Lower leg skin (tissue), 4 donors: Measurements from ENCODE around the gene ZBTB7C. TPM values are rescaled to one million over a fixed set of nuclear protein-coding genes. Genes with fewer than 3 reads are reported as not detected.

Experiments used
- DNase-seq, 2 donors: peaks; one replicate each; pipeline ENCODE4 v3.0.0-alpha.2; 2019; ENCODE audit warnings: low spot score in 2 of 2
- H3K4me3 ChIP-seq: fragments of 200-600 bp; sonication (generic); 2 replicates; pipeline ENCODE4 v1.5.1; 2017; ENCODE audit warnings: mild to moderate bottlenecking, low read depth; ENCODE audit not compliant: poor library complexity, severe bottlenecking
- CTCF ChIP-seq, 3 donors: fragments of 450-650 bp; IDR thresholded peaks; one replicate each; pipeline ENCODE4 v1.5.1; 2016; ENCODE audit warnings: antibody characterized with exemption in 3 of 3, mild to moderate bottlenecking in 3 of 3, moderate library complexity in 2 of 3
- POLR2A ChIP-seq, 2 donors: fragments of 450-650 bp; IDR thresholded peaks; one replicate each; pipeline ENCODE4 v1.6.1; 2016 to 2017; ENCODE audit warnings: antibody characterized with exemption in 2 of 2, mild to moderate bottlenecking in 1 of 2, moderate library complexity in 1 of 2
- WGBS, 2 donors: methylation state at CpG; one replicate each; pipeline ENCODE4 v1.1.5; 2018; 5-methylcytosine and 5-hydroxymethylcytosine counted together
- intact Hi-C: fragments of 100-400 bp; cut with DNase I; formaldehyde crosslinking; loops from one replicate; pipeline ENCODE4 v1.15.0; 2023; ENCODE audit warnings: low total_unique reads
- total RNA-seq, 4 donors: library from RNA; depleted of rRNA; stranded (reverse); fragments of >200 nt; gene quantifications; one replicate each; pipeline ENCODE4 v1.1.0, GENCODE V29; 2016

The ZBTB7C gene
- total RNA-seq, 4 donors from 2014 or later, result 44.2 to 59.7 (median 50.7) TPM

- TF ChIP-seq CTCF (IDR thresholded peaks at IDR 0.05) (no peak), POLR2A (IDR thresholded peaks at IDR 0.05) (no peak)
- no peak for DNase-seq
- intact Hi-C loops, result no loop called here
- no peak overlapping the region for H3K4me3 ChIP-seq
- 87 to 88% methylated on average over 9 of the region's 9 CpGs for WGBS, 2 donors
These were observed 319.2 kb downstream of the ZBTB7C start for GRCh38 chr18:48090021-48090420.

GRCh38 chr18:48085781-48086487 is 323.2 kb downstream of the ZBTB7C start:
- DNase-seq, result no peak
- H3K4me3 ChIP-seq, result no peak overlapping the region
- TF ChIP-seq POLR2A (IDR thresholded peaks at IDR 0.05), result no peak
- TF ChIP-seq CTCF (IDR thresholded peaks at IDR 0.05), result no peak
- intact Hi-C loops, result no loop called here
- WGBS, 2 donors, result 71 to 75% methylated on average over 4 of the region's 4 CpGs

- no peak for DNase-seq
- TF ChIP-seq POLR2A (IDR thresholded peaks at IDR 0.05) (no peak), CTCF (IDR thresholded peaks at IDR 0.05) (no peak)
- 87 to 93% methylated on average over 6 of the region's 6 CpGs for WGBS, 2 donors
- H3K4me3 ChIP-seq, result no peak overlapping the region
- intact Hi-C loops, result no loop called here
These were observed 324.3 kb downstream of the ZBTB7C start for GRCh38 chr18:48084858-48085257.

GRCh38 chr18:48084041-48084757 is 325.0 kb downstream of the ZBTB7C start:
- no peak for DNase-seq
- 94 to 98% methylated on average over 13 of the region's 13 CpGs for WGBS, 2 donors
- no peak overlapping the region for H3K4me3 ChIP-seq
- TF ChIP-seq CTCF (IDR thresholded peaks at IDR 0.05) (no peak), POLR2A (IDR thresholded peaks at IDR 0.05) (no peak)
- intact Hi-C loops, result no loop called here

- no peak for TF ChIP-seq POLR2A (IDR thresholded peaks at IDR 0.05)
- TF ChIP-seq CTCF (IDR thresholded peaks at IDR 0.05), result no peak
- intact Hi-C loops, result no loop called here
- WGBS, 2 donors, result 86 to 87% methylated on average over 4 of the region's 4 CpGs
- no peak overlapping the region for H3K4me3 ChIP-seq
- peak in 1 of 2 donors; percentile 81 for DNase-seq
These were observed 328.6 kb downstream of the ZBTB7C start for GRCh38 chr18:48080546-48080945.
